Measurements from ENCODE around the gene HABP4.

- TF ChIP-seq, protein P1, sequence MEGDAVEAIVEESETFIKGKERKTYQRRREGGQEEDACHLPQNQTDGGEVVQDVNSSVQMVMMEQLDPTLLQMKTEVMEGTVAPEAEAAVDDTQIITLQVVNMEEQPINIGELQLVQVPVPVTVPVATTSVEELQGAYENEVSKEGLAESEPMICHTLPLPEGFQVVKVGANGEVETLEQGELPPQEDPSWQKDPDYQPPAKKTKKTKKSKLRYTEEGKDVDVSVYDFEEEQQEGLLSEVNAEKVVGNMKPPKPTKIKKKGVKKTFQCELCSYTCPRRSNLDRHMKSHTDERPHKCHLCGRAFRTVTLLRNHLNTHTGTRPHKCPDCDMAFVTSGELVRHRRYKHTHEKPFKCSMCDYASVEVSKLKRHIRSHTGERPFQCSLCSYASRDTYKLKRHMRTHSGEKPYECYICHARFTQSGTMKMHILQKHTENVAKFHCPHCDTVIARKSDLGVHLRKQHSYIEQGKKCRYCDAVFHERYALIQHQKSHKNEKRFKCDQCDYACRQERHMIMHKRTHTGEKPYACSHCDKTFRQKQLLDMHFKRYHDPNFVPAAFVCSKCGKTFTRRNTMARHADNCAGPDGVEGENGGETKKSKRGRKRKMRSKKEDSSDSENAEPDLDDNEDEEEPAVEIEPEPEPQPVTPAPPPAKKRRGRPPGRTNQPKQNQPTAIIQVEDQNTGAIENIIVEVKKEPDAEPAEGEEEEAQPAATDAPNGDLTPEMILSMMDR (IDR thresholded peaks at IDR 0.05; ENCODE audit: low read depth, low read length, poor library complexity, severe bottlenecking): no peak
- no peak for TF ChIP-seq EZH2phosphoT487 (IDR thresholded peaks at IDR 0.05; ENCODE audit: borderline replicate concordance, low read length)
These were observed 19.6 kb upstream of the HABP4 start for GRCh38 chr9:96430377-96430776.
